Kidney epithelial cell (primary cell): ENCODE measurements around the gene CARTPT. TPM values are rescaled to one million over a fixed set of nuclear protein-coding genes. Genes with fewer than 3 reads are reported as not detected.

Experiments
- DNase-seq: peaks from one replicate; pipeline ENCODE4 v3.0.0-alpha.2; 2010; ENCODE audit warnings: low read depth
- H3K27me3 ChIP-seq: 2 replicates; pipeline ENCODE4 v1.6.0; 2011; ENCODE audit warnings: low read length; ENCODE audit not compliant: control insufficient read depth, insufficient read depth
- H3K36me3 ChIP-seq: 2 replicates; pipeline ENCODE4 v1.5.1; 2011; ENCODE audit warnings: low read length; ENCODE audit not compliant: control insufficient read depth, insufficient read depth
- H3K4me3 ChIP-seq: 2 replicates; pipeline ENCODE4 v1.5.1; 2011; ENCODE audit warnings: low read depth, mild to moderate bottlenecking, control low read depth, low read length
- CTCF ChIP-seq: IDR thresholded peaks from 2 replicates; pipeline ENCODE4 v1.5.1; 2011; ENCODE audit warnings: mild to moderate bottlenecking, moderate library complexity, low read length, control low read depth, inconsistent platforms; ENCODE audit not compliant: insufficient read depth, poor library complexity, severe bottlenecking
- total RNA-seq: library from RNA; depleted of rRNA; stranded (reverse); fragments of >200 nt; gene quantifications from 2 replicates; pipeline ENCODE4 v1.2.3, GENCODE V29; 2015

The CARTPT gene
- total RNA-seq, 1 donor from 2014 or later = not detected

DNA sequence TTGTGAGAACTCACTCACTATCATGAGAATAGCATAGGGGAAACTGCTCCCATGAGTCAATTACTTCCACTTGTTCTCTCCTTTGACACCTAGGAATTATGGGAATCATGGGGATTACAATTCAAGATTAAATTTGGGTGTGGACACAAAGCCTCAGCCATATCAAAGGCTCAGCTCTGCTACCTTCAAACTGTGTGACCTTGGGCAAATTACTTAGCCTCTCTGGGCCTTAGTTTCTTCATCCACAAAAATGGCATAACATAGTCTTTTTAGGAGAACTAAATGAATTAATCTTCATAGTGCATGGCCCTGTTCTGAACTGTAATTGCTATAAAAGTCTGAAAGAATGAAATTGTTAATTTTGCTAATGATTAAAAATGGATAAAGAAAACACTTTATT, 18.3 kb upstream of the CARTPT start:
- TF ChIP-seq CTCF = no peak
- peaks cover 7% of the 10 kb centered on the region for H3K27me3 ChIP-seq
- H3K36me3 ChIP-seq = no peaks in the 10 kb centered on the region
- DNase-seq = no peak
- H3K4me3 ChIP-seq = no peak overlapping the region

GRCh38 chr5:71701407-71701806, 17.7 kb upstream of the CARTPT start:
- no peak for DNase-seq
- H3K4me3 ChIP-seq = no peak overlapping the region
- peaks cover 7% of the 10 kb centered on the region for H3K27me3 ChIP-seq
- no peaks in the 10 kb centered on the region for H3K36me3 ChIP-seq
- TF ChIP-seq CTCF = no peak

GRCh38 chr5:71703941-71704340, 15.1 kb upstream of the CARTPT start:
- peaks cover 12% of the 10 kb centered on the region for H3K27me3 ChIP-seq
- no peak for DNase-seq
- TF ChIP-seq CTCF = no peak
- H3K4me3 ChIP-seq = no peak overlapping the region
- H3K36me3 ChIP-seq = no peaks in the 10 kb centered on the region

DNA sequence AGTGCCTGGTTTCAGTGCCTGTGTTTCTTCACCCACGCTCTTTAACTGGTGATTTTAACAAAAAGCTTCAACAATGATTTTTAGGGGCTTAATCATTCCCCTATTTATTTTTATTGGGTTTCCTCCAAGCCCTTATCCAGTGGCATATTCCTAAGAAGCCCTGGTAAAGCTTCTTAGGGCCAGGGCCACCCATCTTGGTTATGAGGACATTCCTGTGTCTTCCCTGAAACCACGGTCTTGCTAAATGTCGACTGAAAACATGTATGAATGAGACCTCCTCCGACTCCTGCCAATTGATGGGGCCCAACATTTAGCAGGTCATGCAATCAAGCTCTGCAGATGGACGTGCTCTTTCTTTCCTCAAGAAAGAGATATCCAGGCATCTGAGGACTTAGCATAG, 13.7 kb upstream of the CARTPT start:
- no peak for TF ChIP-seq CTCF
- H3K4me3 ChIP-seq = no peak overlapping the region
- H3K36me3 ChIP-seq = no peaks in the 10 kb centered on the region
- DNase-seq = no peak
- H3K27me3 ChIP-seq = peaks cover 12% of the 10 kb centered on the region

DNA sequence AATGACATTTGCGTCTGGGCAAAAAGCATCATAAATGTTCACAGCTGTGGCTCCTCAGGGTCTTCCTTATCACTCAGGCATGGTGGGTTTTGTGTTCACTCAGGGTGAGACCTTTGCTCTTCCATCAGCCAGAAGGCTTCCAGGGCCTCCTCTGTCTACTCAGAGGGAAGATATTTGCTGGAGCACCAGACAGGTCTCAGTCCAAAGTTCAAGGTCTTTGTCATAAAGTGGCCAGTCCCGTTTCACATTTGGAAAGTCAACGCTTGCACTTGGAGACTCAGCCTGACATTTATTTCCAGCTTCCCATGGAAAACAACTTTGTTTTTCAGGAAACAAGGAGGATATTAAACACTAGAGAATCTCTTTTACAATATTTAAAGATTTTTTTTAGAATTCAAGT, 12.2 kb upstream of the CARTPT start:
- no peak for TF ChIP-seq CTCF
- Histone ChIP-seq H3K36me3 (no peaks in the 10 kb centered on the region), H3K27me3 (peaks cover 12% of the 10 kb centered on the region), H3K4me3 (no peak overlapping the region)
- no peak for DNase-seq

DNA sequence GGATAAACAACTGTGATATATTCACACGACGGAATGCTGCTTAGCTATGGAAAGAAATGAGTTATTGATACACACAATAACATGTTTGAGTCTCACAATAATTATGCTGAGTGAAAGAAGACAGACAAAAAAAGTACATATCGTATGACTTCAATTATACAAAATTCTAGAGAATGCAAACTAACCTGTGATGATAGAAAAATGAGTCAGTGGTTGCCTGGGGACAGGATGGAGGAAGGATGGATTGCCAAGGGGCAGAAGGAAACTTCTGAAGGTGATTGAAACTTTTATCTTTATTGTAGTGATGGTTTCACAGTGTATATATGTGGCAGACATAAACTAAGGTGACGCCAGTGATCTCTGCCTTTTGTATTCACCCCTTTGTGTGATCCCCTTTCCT, 7.5 kb upstream of the CARTPT start:
- Histone ChIP-seq H3K4me3 (no peak overlapping the region), H3K36me3 (no peaks in the 10 kb centered on the region), H3K27me3 (peaks cover 5% of the 10 kb centered on the region)
- TF ChIP-seq CTCF = no peak
- DNase-seq = no peak
